Right lobe of liver (tissue), 4 donors: ENCODE data around the gene SLC37A1.

Source experiments
- CTCF ChIP-seq, 4 donors: fragments of 200-600 bp in 3 of 4; fragments of 450-650 bp in 1 of 4; IDR thresholded peaks; one replicate each; pipeline versions ENCODE4 v1.5.1 to v1.8.0; 2016 to 2022; ENCODE audit warnings: antibody characterized with exemption in 4 of 4, mild to moderate bottlenecking in 2 of 4
- POLR2A ChIP-seq: fragments of 450-650 bp; IDR thresholded peaks from one replicate; pipeline ENCODE4 v1.6.1; 2017; ENCODE audit warnings: antibody characterized with exemption, mild to moderate bottlenecking
- donor health status: DM: no; HTN: no; CAD: no.
- donor health status: DM: no; HTN: no; CAD: no.
- donor health status: DM: no; HTN: yes; CAD: no.

- TF ChIP-seq CTCF (IDR thresholded peaks at IDR 0.05) (no peak), POLR2A (no peak)
Measured at GRCh38 chr21:42471206-42471605, 42.4 kb upstream of the SLC37A1 start.
